ENCODE data around the gene DENND2A. TPM values are rescaled to one million over a fixed set of nuclear protein-coding genes. Genes with fewer than 3 reads are reported as not detected.

DENND2A gene
- total RNA-seq, 2 donors from 2014 or later, result 9.2 to 10.5 TPM

- no peak for DNase-seq (ENCODE audit: low spot score)
- no peak overlapping the region for H3K4me3 ChIP-seq
- no peak for TF ChIP-seq CTCF (IDR thresholded peaks at IDR 0.05)
These were observed 33.8 kb upstream of the DENND2A start for GRCh38 chr7:140674356-140674800.

GRCh38 chr7:140673774-140674155 lies 33.2 kb upstream of the DENND2A start:
- no peak for DNase-seq (ENCODE audit: low spot score)
- Histone ChIP-seq H3K36me3 (no peaks in the 10 kb centered on the region), H3K27ac (peak overlapping the region; percentile 73 to 82), H3K4me1 (peaks cover 0 to 25% of the 10 kb centered on the region in 2 donors), H3K9me3 (no peaks in the 10 kb centered on the region), H3K4me3 (peak overlapping the region; percentile 64 to 72), H3K27me3 (no peaks in the 10 kb centered on the region)
- no peak for TF ChIP-seq CTCF (IDR thresholded peaks at IDR 0.05)

More at GRCh38 chr7:140674356-140674800, 33.8 kb upstream of the DENND2A start:
- peaks cover 0 to 25% of the 10 kb centered on the region in 2 donors for H3K4me1 ChIP-seq
- peak overlapping the region; percentile 73 to 82 for H3K27ac ChIP-seq
- no peaks in the 10 kb centered on the region for H3K27me3 ChIP-seq
- H3K36me3 ChIP-seq, result peaks cover 5% of the 10 kb centered on the region
- H3K9me3 ChIP-seq, result no peaks in the 10 kb centered on the region

GRCh38 chr7:140673063-140673773 lies 32.6 kb upstream of the DENND2A start:
- Histone ChIP-seq H3K36me3 (no peaks in the 10 kb centered on the region), H3K4me1 (peaks cover 0 to 25% of the 10 kb centered on the region in 2 donors), H3K27ac (peak overlapping the region; percentile 73 to 82), H3K27me3 (no peaks in the 10 kb centered on the region), H3K4me3 (peak overlapping the region; percentile 64 to 72), H3K9me3 (no peaks in the 10 kb centered on the region)
- peak in 1 of 2 donors; percentile 22 for TF ChIP-seq CTCF (IDR thresholded peaks at IDR 0.05)
- no peak for DNase-seq (ENCODE audit: low spot score)

GRCh38 chr7:140672382-140673062 lies 31.9 kb upstream of the DENND2A start, which contains the start of gene ADCK2:
Gene ADCK2 (plus strand): TSS chr7:140672945. CDS start chr7:140673331, 386 bp downstream.
- Histone ChIP-seq H3K4me3 (peak within 1 kb of the TSS; percentile 64 to 72), H3K27me3 (no peaks in the 10 kb centered on the region), H3K9me3 (no peaks in the 10 kb centered on the region), H3K4me1 (peaks cover 0 to 25% of the 10 kb centered on the region in 2 donors), H3K36me3 (no peaks in the 10 kb centered on the region), H3K27ac (peak within 1 kb of the TSS; percentile 73 to 82)
- no peak for TF ChIP-seq CTCF (IDR thresholded peaks at IDR 0.05)
- no peak for DNase-seq (ENCODE audit: low spot score)

GRCh38 chr7:140671966-140672365 lies 31.4 kb upstream of the DENND2A start:
- no peak for DNase-seq (ENCODE audit: low spot score)
- Histone ChIP-seq H3K27ac (no peak overlapping the region), H3K4me3 (no peak overlapping the region), H3K36me3 (no peaks in the 10 kb centered on the region), H3K4me1 (peaks cover 0 to 25% of the 10 kb centered on the region in 2 donors), H3K27me3 (no peaks in the 10 kb centered on the region), H3K9me3 (no peaks in the 10 kb centered on the region)
- TF ChIP-seq CTCF (IDR thresholded peaks at IDR 0.05), result no peak

All from right atrium auricular region (tissue), 2 donors.